GM21723 (cell line): ENCODE measurements around the gene MVB12A.

Experiments used
- ATAC-seq: cut with Tn5 transposase; IDR thresholded peaks from one replicate; pipeline ENCODE4 v1.9.1; 2021; ENCODE audit warnings: mild to moderate bottlenecking, moderate library complexity; ENCODE audit not compliant: unreplicated experiment

Gene MVB12A

DNA sequence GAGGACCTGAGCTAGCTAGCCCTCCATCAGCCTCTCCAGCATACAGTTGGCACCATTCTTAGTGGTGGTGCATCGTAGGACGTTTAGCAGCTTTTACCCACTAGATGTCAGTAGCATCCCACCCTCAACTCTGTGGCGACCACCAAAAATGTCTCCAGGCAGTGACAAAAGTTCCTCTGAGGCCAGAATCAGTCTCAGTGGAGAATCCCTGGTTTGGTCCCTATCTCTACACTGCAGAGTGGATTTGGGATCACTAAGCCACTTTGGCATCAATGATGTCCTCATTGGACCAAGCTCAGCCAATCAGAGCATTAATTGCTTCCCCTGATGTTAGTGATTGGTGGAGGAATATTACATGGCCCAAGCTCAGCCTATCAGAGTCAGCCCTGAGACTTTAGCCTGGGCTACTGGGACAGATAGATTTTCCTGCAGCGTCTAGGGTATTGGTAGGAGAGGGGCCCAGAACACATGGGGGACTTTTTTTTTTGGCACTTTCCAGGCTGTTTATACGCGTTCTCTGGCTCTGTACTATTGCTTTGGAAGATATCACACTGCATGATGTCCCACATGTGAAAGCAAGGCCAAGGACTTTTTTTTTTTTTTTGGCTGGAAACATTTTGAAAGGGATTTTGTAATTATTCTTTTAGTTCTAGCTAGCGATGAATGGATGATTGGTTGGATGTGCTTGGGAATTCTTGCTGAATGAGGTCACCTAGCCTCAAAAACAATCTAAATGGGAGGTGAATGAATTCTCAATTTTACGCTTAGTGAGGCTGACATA, 21.6 kb downstream of the MVB12A start:
- ATAC-seq = no peak

DNA sequence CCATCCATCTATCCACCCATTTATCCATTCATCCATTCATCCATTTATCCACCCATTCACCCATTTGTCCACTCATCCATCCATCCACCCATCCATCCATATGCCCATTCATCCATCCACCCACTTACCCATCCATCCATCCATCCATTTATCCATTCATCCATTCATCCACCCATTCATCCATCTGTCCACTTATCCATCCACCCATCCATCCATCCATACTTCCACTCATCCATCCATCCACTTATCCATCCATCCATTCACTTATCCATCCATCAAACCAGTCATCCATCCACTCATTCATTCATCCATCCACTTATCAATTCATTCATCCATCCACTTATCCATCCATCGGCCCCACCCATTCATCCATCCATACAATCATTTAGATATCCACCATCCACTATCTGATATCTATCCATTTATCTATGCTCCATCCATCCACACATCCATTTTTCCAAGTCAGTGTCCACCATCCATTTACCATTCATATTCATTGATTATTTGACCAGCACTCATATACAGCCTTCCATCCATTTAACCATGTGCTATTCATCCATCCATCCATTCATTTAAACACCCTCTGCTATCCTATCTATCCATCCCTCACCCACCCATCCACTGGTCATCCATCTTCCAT, 25.8 kb downstream of the MVB12A start:
- ATAC-seq = no peak

DNA sequence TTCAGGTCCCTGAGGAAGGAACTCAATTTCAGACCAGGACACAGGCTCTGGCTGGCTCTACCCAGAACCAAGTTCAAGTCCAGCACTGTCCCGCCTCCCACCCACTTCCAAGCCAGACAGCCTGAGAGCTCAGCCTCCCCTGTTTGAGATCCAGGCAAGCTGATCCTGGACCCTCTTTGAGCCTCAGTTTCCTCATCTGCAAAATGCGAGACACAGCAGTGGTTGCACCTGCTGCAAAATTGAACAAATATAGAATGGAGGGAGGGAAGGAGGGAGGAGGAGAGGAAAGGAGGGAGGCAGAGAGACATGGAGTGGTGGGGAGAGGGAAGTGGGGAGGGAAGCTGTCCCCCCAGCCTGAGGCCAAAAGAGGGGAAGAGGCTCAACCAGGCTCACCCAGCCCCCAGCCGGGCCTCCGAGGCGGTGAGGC, 27.9 kb downstream of the MVB12A start:
- ATAC-seq = no peak

DNA sequence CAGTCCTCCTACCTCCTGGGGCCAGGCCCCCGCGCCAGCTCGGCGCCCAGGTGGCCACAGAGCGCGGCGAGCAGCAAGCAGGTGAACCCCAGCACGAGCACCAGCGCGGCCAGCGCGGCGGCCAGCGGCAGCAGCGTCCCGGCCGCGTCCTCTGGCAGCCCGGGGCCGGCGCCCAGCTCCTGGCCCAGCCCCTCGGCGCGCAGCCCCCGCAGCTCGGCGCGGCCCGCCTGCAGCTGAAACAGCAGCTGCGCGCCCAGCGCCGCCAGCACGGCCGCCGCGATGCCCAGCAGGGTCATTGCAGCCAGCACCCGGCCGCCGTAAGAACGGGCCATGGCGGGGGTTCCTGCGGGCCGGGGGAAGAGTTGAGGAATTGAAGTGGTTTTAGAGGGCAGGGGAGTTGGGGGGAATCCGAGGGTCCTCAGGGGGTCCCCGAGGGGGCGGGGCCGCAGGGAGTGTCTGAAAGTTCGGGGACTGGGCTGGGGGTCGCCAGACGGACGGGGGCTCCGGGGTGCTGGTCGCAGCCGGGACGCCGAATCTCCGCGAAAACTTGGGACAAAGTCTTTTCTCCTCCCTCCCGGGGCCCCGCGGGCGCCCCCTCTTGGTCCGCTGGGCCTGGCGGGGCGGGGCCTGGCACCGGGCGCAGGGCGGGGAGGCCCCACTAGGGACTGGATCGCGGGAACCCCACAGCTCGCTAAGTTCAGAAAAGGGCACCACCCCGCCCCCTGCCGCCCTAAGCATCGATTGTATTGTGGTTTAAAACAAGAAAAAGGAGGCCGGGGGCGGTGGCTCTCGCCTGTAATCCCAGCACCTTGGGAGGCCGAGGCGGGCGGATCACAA, 28.5 kb downstream of the MVB12A start, which contains the start of gene TMEM221:
Gene TMEM221 (minus strand): TSS at position 538 of the 837 bp plus-strand sequence. CDS start 206 bp downstream, at position 332.
- no peak for ATAC-seq

DNA sequence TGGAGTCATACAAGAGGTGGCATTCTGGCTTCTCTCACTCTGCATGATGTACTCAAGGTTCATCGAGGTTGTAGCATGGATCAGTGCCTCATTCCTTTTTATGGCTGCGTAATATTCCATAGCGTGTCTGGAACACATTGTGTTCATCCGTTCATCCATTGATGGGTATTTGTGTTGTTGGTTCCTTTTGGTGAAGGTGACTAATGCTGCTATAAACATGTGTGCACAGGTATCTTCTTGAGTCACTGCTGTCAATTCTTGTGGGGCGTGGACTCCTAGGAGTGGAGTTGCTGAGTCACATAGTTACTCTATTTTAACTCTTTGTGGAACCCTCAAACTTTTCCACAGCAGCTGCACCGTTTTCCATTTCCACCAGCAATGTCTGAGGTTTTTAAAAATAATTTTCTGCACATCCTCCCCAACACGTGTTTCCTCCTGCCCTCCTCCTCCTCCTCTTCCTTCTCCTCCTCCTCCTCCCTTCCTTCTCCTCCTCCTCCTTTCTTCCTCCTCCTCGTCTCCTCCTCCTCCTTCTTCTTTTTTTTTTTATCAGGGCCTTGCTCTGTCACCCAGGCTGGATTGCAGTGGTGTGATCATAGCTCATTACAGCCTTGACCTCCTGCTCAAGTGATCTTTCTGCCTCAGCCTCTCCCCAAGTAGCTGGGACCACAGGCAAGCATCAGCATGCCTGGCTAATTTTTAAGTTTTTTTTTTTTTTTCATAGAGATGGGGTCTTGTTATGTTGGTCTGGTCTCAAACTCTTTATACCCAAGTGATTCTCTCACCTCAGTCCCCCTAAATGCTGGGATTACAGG, 30.6 kb downstream of the MVB12A start:
- ATAC-seq = no peak

DNA sequence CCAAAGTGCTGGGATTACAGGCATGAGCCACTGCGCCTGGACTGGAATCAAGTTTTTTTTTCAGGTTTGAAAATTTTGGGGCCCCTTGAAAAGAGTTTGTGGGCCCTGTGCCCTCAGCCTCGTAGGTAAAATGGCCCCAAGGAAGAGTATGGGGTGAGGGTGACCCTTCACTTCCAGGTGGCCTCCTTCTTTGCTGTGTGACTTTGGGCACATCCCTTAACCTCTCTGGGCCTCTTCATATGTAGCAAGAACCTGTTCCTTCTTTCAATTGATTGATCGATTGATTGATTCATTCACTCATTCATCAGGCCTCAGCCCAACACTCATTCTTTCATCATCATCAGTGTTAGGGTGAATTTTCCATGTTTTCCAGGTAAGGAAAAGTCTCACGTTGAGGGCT, 32.0 kb downstream of the MVB12A start:
- ATAC-seq = no peak

DNA sequence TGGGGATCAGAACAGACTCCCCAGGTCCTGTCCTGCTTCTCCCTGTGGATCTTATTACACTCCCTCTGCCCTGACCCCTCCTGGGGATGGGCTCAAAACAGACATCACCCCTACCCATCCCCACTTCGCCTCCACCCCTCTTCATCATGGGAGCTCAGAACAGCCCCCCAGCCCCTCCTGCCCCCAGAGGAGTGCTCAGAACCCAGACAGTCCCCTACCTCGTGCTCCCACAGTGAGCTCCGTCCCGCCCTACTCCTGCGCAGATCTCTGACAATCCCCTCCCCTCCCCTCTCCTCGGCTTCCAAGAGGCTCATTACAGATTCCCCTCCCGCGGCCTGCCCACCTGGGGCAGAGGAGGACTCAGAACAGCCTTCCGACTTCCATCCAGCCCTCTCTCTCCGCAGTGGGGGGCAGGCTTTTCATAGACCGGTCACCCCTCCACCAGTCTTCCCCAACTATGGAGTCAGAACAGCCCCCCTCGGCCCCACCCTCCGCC, 34.8 kb downstream of the MVB12A start:
- no peak for ATAC-seq

DNA sequence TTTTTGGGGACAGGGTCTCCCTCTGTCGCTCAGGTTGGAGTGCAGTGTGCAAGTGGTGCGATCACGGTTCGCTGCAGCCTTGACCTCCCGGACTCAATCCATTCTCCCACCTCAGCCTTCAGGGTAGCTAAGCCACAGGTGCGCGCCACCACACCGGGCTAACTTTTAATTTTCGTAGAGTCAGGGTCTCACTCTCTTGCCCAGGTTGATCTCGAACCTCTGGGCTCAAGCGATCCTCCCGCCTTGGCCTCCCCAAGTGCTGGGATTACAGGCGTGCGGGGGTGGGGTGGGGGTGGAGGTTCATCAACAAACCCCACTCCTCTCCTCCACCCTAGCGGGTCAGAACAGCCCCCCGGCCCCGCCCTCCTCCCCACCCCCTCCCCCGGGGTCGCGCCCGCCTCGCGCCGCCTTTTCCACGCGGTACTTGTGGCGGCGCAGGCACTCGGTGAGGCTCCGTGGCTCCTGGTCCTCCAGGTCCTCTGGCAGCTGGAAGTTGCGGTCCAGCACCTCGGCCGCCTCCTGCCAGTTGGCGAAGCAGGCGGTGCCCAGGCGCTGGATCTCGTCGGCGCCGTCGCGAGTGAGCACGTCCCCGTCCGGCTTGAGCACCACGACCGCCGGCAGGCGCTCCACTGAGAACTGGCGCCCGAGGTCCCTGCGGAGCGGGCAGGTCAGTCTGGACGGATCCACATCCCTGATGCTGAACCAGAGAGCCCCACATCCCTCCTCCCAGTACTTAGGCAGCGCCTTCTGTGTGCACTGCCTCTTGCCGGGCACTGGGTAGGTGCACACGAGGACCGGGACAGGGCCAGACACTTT, 35.7 kb downstream of the MVB12A start:
- no peak for ATAC-seq

DNA sequence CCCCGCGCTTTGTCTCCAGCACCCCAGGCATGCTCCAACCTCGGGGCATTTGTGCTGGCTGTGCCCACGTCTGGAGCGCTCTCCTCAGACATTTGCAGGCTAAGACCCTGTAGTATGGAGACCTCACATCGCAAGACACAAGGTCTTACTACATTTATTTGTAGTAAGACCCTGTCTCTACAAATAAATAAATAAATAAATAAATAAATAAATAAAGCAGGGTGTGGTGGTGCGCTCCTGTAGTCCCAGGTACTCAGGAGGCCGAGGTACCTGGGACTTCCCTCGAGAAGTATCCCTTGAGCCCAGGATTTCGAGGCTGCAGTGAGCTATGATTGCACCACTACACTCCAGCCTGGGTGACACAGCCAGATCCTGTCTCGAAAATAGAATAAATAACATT, 36.3 kb downstream of the MVB12A start:
- no peak for ATAC-seq

DNA sequence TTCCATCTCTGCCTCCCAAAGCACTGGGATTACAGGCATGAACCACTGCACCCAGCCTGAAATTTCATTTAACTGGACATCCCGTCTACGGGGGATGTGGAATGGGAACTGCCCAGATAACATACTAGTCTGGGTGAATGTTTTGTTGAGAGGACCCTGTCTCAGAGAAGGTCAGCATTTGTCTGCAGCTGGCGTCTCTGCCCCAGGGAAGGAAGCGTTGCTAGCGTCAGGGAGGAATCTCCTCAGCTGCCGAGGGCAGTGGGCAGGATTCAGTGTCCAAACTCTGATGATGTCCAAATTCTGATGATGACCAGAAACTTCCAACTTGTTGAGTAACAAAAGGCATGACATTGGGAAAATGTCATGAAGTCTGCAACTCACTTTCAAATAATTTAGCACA, 37.8 kb downstream of the MVB12A start:
- no peak for ATAC-seq

DNA sequence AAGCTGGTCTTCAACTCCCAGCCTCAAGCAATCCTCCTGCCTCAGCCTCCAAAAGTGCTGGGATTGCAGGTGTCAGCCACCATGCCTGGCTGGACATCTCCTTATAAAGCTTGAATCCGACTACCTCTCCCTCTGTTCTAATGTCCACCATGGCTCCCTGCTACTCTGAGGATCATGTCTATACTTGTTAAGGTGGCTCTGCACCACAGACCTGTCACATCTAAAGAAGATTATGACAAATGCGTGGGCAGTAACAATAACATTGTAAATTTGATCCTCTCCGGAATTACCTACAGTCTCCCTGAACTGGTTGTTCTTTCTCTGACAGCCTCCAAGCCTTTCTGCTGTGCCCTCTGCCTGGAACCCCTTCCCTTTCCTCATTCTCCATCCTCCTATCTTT, 39.1 kb downstream of the MVB12A start:
- ATAC-seq = no peak

DNA sequence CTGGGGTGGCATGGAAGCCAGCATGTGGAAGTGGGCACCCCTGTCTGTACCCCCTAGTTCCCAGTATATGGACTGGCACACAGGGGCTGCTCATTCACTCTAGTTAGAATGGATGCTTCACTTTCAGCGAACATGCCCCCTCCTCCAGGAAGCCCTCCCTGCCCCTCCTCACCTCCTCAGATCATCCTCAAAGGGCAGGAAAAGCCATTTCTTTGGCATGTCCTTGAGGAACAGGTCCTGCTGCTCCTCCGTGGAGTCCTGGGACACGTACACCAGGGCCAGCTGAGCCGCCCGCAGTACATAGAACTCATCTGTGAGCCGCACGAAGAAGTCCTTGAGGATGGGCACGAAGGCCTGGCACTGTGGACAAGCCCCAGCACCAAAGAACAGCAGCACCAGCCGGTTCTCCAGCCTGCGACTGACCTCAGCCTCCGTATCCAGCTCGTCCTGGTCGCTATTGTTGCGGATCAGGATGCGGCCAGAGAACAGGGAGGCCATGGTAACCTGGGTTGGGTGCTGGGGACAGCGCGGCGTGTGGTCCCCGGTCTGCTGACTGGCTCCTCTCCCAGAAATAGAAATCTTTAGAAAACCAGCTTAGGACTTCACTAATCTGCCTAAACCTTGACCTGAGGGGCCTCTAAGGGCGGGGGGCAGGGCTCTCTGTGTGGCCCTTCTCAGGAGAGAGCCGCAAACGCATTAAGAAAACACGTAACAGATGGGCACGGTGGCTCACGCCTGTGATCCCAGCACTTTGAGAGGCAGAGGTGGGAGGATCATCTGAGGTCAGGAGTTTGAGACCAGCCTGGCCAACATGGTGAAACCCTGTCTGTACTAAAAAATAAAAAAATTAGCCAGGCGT, 40.8 kb downstream of the MVB12A start, which contains the start of gene NXNL1:
Gene NXNL1 (minus strand): TSS at position 555 of the 859 bp plus-strand sequence. CDS start 57 bp downstream, at position 498.
- no peak for ATAC-seq

DNA sequence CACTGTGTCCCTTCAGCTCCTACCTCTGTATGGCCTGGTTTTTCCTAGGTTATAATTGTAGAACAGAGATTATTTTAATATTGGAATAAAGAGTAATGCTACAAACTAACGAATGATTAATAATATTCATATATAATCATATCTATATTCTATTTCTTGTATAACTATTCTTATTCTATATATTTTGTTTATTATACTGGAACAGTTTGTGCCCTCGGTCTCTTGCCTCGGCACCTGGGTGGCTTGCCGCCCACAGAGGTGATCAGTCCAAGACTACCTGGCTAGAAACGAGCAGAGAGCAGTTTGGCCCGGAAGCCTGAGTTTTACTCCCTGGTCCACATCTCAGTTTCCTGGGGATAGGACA, 46.6 kb downstream of the MVB12A start:
- ATAC-seq = no peak

DNA sequence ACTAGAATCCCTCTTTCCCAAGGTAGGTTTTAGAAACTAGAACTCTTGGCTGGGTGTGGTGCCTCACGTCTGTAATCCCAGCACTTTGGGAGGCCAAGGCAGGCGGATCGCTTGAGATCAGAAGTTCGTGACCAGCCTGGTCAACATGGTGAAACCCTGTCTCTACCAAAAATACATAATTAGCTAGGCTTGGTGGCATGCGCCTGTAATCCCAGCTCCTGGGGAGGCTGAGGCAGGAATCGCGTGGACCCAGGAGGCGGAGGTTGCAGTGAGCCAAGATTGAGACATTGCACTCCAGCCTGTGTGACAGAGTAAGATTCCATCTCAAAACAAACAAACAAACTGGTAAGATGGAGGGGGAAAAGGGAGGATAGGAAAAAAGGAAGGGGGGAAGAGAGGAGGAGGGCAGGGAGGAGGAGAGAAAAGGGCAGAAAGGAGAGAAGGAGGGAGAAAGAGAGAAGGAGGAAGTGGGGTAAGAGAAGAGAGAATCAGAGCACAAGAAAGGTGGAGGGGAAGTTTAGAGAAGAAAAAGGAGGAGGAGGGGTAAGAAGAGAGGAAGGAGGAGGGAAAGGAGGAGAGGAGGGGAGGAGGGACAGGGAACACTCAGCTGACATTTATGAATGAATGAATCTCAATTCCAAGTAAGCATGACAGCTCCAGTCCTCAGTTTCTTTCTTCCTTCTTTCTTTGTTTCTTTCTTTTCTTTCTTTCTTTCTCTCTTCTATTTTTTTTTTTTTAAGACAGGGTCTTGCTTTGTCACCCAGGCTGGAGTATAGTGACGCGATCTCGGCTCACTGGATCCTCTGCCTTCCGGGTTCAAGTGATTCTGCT, 47.8 kb downstream of the MVB12A start:
- no peak for ATAC-seq

DNA sequence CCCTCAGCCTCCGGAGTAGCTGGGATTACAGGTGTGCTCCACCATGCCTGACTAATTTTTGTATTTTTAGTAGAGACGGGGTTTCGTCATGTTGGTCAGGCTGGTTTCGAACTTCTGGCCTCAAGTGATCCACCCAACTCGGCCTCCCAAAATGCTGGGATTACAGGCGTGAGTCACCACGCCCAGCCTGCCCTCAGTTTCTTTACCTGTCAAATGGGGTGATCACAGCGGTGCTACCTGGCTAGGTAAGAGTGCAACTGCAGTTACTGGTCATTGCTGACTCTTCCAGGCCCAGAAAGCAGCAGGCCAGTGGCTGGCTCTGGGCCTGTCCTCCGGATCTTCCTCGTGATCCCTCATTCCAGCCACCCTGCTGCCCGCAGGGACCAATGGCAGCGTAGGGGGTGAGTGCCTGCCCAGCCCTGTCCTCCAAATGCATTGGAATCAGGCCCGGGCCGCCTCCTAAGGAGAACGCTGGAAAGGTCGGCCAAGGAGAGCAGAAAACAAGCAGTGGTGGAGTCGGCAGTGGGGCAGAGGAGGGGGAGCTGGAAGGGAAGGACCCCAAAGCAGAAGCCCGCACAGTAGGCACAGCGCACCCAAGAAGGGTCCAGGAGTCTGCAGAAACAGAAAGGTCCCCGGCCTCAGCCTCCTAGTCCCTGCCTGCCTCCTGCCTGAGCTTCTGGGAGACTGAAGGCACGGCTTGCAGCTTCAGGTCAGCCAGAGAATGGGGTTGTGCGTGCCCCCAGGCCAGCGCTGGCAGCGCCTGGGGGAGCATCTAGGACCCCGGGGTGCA, 48.6 kb downstream of the MVB12A start:
- no peak for ATAC-seq

DNA sequence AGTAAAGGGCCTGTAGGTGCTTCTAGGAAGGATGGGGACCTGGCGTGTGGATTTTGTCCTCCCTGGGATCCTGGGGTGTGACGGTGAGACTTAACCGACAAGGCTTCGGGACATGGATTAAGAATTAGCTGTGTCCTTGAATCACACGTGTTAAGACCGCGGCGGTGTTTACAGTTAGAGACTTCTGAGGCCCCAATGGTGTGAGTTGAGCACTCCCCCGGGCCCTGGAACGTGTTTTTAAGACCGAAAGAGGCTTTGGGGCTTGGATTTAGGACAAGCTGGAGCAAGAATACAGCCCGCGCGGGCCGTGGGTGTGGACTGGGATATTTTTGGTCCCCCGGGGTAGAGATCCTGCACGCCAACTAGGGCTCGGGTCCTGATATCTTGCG, 49.2 kb downstream of the MVB12A start:
- peak; percentile 6 for ATAC-seq

DNA sequence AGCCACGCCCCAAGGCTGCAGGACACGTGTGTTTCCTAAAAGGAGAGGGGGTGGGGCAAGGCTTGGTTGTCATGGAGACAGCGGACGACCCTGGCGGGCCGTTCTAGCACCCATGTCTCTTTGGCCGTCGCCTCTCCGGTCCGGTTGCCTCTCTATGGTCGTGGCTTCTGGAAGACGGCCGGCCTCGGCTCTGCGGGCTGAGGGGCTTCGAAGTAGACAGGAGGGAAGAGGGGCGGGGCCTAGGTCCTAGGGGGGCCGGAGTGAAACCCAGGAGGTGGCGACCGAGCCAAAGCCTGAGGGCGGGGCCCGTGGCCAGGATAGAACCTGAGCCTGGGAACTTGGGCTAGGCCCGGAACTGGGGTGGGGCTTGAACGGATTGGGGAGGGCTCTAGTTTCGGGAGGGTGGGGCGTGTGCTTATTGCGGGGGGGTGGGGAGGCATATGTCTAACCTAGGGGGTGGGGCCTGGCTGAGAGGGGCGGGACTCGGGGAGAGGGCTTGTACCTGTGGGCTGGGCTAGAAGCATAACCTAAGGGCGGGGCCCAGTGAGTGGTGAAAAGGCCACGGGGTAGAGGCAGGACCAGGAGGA, 49.7 kb downstream of the MVB12A start:
- ATAC-seq = peak; percentile 53
